ENCODE data around the gene TBX10.

DNA sequence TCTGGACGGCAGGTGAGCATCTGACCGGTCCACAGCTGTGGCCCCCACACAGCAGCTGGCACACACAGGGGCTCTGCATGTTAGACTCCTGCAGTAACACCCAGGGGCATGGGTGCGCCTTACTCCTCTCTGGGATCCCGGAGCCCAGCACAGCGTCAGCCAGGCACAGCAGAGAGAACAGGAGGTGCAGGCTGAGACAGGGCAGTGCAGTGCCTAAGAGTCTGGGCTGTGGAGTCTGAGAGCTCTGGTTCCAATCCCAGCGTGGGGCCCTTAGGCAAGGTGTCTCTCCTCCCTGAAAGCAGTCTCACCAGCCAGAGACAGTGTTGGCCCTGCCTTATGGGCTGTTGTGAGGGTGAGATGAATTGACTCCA, 12.1 kb downstream of the TBX10 start:
- TF ChIP-seq, protein P1, sequence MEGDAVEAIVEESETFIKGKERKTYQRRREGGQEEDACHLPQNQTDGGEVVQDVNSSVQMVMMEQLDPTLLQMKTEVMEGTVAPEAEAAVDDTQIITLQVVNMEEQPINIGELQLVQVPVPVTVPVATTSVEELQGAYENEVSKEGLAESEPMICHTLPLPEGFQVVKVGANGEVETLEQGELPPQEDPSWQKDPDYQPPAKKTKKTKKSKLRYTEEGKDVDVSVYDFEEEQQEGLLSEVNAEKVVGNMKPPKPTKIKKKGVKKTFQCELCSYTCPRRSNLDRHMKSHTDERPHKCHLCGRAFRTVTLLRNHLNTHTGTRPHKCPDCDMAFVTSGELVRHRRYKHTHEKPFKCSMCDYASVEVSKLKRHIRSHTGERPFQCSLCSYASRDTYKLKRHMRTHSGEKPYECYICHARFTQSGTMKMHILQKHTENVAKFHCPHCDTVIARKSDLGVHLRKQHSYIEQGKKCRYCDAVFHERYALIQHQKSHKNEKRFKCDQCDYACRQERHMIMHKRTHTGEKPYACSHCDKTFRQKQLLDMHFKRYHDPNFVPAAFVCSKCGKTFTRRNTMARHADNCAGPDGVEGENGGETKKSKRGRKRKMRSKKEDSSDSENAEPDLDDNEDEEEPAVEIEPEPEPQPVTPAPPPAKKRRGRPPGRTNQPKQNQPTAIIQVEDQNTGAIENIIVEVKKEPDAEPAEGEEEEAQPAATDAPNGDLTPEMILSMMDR (IDR thresholded peaks at IDR 0.05), result no peak
- TF ChIP-seq POLR2AphosphoS5 (IDR thresholded peaks at IDR 0.05), result no peak
- no peak for TF ChIP-seq EP300 (IDR thresholded peaks at IDR 0.05)

Measured in gastroesophageal sphincter (tissue), 3 donors.